ENCODE data around the gene SIRT4. TPM values are rescaled to one million over a fixed set of nuclear protein-coding genes. Genes with fewer than 3 reads are reported as not detected.

The SIRT4 gene
- total RNA-seq, 1 experiment from 2014 or later, result 1.5 TPM

GRCh38 chr12:120358412-120359100 lies 56.4 kb downstream of the SIRT4 start:
- Histone ChIP-seq H3K27ac (ENCODE audit: low read length) (no peak overlapping the region), H3K4me1 (ENCODE audit: control insufficient read depth, insufficient read depth, low read length) (0 out of 2 replicates have a peak, but pooled peaks cover 3% of the 10 kb centered on the region), H3K36me3 (ENCODE audit: control insufficient read depth, insufficient read depth, low read length) (no peaks in the 10 kb centered on the region), H3K4me3 (ENCODE audit: low read depth in 2 of 2, low read length in 2 of 2) (no peak overlapping the region), H3K27me3 (ENCODE audit: control insufficient read depth, insufficient read depth, low read length) (no peaks in the 10 kb centered on the region), H3K9me3 (ENCODE audit: control insufficient read depth, insufficient read depth, low read depth, low read length) (no peaks in the 10 kb centered on the region)
- ATAC-seq (no peak), DNase-seq (ENCODE audit: low read depth, low spot score) (no peak)
- no TSS peak for BruUV-seq (replicated peaks)
- POLR2A ChIA-PET, result no interaction called here
- TF ChIP-seq SIN3A (IDR thresholded peaks at IDR 0.05; ENCODE audit: borderline replicate concordance, insufficient read depth, low read depth, low read length) (no peak), CTCF (IDR thresholded peaks at IDR 0.05) (peak; percentile 43)
- in situ Hi-C loops (cut with HindIII; ENCODE audit: low pct_unique_long_range_greater_than_20kb, low sequenced_read_pairs), result no loop called here
- CTCF ChIA-PET, result interaction anchor here (0.6 to 1.0 kb wide), 2 partner anchors 9 to 65 kb away, joined by 4 read pairs; no protein-coding TSS in a partner anchor
- intact Hi-C loops (cut with micrococcal nuclease; ENCODE audit: unreplicated experiment), result no loop called here

GRCh38 chr12:120359128-120359527 lies 57.0 kb downstream of the SIRT4 start:
- Histone ChIP-seq H3K4me1 (ENCODE audit: control insufficient read depth, insufficient read depth, low read length) (0 out of 2 replicates have a peak, but pooled peaks cover 3% of the 10 kb centered on the region), H3K36me3 (ENCODE audit: control insufficient read depth, insufficient read depth, low read length) (no peaks in the 10 kb centered on the region), H3K27me3 (ENCODE audit: control insufficient read depth, insufficient read depth, low read length) (no peaks in the 10 kb centered on the region), H3K27ac (ENCODE audit: low read length) (no peak overlapping the region), H3K9me3 (ENCODE audit: control insufficient read depth, insufficient read depth, low read depth, low read length) (no peaks in the 10 kb centered on the region), H3K4me3 (ENCODE audit: low read depth in 2 of 2, low read length in 2 of 2) (no peak overlapping the region)
- ChIA-PET CTCF (interaction anchor here (1.0 kb wide), 1 partner anchor 8 kb away, joined by 4 read pairs; no protein-coding TSS in a partner anchor), POLR2A (no interaction called here)
- intact Hi-C loops (cut with micrococcal nuclease; ENCODE audit: unreplicated experiment) (no loop called here), in situ Hi-C loops (cut with HindIII; ENCODE audit: low pct_unique_long_range_greater_than_20kb, low sequenced_read_pairs) (no loop called here)
- BruUV-seq (replicated peaks), result no TSS peak
- TF ChIP-seq SIN3A (IDR thresholded peaks at IDR 0.05; ENCODE audit: borderline replicate concordance, insufficient read depth, low read depth, low read length) (no peak), REST (IDR thresholded peaks at IDR 0.05; ENCODE audit: insufficient read depth in 1 of 2, low read depth in 2 of 2, low read length in 1 of 2) (no peak), CTCF (IDR thresholded peaks at IDR 0.05) (no peak), TCF7L2 (IDR thresholded peaks at IDR 0.05; ENCODE audit: low read depth, low read length) (no peak), POLR2AphosphoS5 (IDR thresholded peaks at IDR 0.05; ENCODE audit: low read depth, low read length) (no peak)
- ATAC-seq (no peak), DNase-seq (ENCODE audit: low read depth, low spot score) (no peak)
